DLD1 (cell line): ENCODE measurements around the gene SEC62.

Experiments
- in situ Hi-C: cut with HindIII; loops from 2 replicates; pipeline ENCODE4 v1.10.0; 2017; ENCODE audit warnings: low sequenced_read_pairs

The SEC62 gene

DNA sequence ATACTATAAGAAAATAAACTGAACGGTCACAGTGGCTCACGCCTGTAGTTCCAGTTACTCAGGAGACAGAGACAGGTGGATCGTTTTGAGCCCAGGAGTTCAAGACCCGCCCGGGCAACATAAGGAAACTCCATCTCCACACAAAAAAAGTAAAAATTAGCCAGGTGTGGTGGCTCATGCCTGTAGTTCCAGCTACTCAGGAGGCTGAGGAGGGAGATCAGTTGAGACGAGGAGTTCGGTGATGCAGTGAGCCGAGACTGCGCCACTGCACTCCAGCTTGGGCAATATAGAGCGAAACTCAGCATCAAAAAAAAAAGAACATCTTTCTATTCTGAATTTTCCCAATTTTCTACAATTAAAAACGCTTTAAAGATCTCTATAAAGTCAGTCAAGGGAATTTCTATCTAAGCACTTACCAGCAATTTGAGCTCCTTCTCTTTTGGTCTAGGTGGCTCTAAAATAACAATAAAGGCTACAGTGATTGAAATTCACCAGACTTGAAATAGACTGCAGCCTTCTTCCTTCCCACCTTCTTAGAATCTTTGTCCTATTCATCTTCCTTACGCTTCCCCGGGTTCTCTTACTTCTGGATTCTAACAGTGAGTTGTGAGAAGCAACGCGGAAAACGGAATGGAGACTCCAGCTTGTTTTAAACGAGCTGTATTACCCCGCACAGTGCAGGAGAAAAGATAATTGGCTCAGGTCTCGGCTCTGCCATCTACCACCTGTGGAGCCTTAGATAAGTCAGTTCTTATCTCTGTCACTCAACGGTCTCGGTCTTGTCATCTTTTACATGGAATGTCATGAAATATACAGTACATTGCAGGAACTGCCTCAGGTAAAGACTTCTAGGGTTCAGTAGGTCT, 812 bp upstream of the SEC62 start:
- in situ Hi-C loops = no loop called here

DNA sequence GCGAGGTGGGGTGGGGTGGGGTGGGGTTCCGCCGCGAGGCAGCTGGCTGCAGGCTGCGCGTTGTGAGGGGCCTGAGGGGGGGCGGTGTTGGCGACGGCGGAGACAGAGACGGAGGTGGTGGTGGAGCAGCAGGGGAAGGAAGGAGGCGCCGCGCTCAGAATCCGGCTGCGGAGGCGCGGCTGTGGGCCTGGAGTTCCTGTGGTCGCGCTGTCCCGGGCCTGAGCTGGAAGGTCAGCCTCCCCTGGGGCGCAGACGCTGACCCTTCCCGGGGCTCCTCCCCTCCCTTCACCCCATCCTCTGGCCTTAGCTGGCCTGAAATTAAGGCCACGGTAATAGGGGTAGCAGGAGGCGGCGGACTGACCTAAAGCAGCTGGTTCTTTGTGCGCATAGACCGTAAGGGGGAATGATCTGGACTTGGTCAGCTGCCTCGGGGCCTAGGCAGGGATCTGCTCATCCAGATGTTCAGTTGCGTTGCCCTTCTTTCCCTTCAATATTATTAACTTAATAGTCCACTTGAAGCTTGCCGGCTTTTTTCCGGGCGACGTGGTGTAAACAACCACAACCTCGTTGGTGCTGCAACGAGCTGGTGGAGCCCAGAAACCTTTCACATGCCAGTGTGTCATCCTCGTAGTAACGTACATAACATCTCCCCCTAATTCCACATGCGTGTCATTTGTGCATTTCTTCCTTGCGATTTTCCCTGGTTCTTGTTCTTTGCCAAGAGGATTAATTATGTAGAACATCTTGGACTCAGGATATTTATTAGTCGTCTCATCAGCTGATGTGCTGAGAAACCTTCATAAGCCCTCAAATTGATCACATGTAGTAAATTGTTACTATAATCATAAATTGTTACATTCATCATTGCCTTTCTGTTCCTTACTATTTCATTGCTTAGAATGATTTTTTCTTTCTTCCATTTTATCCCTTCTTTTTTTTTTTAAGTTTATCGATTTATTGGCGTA, 626 bp downstream of the SEC62 start:
- in situ Hi-C loops = no loop called here

DNA sequence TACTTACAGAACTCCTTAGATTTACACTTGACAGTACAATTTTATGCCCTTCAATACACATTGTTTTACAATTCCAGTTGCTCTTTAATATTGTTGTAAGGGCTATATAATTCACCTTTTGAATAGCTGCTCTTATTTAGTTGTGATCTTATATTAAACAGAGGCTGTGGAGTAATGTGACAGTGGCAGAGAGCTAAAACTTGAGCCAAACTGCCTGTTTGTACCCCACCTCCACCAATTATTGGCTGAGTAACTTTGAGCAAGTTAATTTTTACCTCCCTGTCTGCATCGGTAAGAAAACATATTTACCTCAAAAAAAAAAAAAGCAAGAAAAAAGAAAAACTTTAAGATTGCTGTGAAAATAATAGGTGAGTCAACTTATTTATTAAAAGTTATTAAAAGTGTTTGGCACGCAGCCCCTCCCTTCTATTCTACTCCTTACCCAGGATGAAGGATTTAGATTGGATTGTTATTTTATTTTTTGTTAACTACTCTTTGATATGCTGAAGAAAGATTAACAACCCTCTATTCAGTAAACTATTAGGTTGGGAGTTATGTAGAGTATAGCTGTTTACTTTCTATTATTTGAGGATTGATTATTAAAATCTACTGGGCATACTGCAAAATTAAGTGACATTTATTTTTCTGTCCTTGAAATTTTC, 1.7 kb downstream of the SEC62 start:
- in situ Hi-C loops = no loop called here

DNA sequence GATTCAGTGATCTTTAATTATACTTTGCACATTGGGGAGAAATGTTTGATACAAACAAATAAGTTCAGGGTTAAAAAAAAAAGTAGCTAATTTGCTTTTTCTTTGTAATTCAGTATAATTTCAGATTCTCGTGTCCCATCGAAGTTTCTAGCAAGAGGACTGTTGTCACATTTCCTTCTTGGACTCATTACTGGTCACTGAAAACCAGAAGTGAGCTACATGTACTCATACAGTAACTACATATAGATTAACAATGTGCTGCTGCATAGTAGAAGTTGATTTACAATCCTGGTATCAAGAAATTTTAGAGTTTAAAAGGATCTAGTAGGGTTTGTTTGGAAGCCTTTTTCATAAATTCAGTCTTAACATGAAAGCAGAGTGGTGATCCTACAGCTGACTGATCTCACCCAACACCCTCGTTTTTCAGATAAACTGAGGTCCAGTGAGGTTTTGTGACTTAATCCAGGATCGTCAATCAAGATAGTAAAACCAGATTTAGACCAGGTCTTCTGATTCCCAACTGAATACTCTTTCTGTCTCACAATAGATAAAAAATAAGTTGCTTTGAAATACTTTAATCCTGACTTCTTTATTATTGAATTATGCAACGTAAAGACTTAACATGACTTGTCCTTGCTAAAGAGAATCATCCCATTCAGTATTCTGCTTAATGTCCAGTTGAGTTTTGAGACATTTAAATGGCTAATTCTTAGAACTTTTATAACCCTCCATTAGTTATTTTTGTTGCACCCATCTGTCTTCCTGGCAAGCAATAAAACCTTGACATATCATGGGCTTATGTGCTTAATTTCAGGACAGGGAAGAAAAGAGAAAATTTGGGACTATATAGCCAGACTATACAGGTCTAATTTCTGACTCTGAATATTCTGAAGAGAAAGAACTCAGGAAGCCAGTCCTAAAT, 2.8 kb downstream of the SEC62 start:
- in situ Hi-C loops = no loop called here

DNA sequence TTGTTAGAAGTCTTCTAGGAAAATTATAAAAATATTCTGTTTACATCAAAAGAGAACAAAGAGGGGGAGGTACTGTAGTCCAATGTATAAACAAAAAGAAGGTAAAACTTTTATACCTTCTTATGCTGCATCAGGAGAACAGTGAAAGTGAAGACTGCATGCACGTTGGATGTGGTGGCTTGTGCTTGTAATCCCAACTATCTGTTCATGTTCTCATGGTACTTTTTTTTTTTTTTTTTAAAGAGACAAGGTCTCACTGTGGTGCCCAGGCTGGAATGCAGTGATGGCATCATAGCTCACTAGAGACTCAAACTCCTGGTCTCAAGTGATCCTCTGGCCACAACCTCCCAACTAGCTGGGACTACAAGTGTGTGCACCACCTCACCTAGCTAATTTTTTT, 4.2 kb downstream of the SEC62 start:
- in situ Hi-C loops = no loop called here

DNA sequence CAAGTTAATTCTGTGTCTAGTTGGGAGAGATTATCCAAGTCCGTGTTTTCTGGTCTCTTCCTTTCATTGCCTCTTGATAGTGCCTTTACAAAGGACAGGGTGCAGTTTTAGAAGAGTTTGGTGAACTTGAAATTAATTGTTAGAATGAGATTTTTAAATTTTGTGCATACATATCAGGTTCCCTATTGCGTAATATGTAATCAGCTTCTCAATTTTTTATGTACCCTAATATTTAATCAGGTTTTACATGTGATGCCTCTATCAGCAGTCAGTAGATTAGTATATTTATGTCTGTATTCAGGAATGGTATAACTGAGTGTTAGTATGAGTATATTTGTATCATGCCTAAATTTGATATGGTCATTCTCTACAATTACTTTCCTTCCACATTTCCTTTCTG, 4.9 kb downstream of the SEC62 start:
- in situ Hi-C loops = no loop called here

DNA sequence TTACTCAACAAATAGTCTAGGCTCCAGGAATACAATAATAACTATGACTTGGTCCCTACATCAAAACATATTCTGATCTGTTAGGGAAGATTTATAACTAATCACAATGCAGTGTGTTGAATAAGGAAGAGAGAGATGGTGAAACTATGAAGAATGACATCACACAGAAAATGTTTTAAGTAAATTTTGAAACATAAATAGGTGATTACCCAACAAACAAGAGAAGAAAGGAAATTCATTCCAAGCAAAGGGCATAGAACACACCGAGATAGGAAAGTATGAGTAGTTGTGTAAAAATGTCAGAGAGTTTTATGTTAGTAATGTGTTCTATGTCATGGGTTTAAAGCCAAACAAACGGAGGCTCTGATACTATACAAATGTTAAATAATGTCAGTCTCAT, 13.4 kb downstream of the SEC62 start:
- in situ Hi-C loops = no loop called here

DNA sequence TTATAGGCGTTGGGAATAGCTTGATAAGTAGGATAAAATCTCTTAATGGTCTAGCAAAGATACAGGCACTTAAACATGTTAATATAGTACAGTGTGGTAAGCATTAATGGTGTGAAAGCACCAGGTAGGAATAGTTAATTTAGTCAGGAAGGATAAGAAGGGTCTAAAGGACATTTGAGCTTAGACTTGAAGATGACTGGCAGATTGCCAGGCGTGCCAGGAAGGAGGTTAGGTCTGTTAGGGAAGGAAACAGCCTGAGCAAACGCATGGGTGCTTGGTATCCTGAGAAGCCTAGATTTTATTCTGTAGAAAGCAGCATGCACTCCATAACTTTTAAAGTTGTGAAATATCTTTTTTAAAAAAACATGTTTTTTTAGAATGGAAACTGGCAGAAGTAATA, 17.7 kb downstream of the SEC62 start:
- in situ Hi-C loops = no loop called here

DNA sequence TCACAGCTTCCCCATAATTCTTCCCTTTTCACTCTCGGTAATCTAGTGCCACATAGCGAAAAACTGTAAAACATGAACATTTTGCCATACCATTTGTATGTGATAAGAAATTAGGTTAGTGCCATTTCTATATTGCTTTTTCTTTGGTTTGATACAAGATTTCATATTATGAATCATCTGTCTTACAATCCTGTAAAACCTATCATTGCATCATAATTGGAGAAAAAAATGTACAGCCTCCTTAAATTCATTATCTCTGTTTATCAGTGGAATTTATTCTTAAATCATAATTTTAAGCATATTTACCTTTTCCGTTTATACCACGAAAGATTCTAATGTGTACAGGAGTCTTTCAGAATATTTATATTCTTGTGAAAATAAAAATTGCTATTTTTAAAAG, 23.8 kb downstream of the SEC62 start:
- in situ Hi-C loops = no loop called here

DNA sequence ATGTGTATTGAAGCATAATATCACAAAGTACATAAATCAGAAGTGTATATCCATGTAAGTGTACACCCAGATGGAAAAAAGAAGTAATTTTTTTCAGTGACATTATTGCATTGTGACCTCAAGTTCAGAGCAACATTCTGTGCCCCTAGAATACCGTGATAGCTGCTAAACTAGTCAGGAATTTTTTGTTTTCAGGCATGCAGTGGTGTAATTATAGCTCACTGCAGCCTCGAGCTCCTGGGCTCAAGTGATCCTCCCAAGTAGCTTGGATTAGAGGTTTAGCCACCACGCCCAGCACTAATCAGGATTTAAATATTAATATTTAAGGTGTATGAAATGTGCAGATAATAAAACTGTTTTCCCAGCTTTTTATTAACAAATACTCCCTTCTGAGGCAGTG, 25.5 kb downstream of the SEC62 start:
- in situ Hi-C loops = no loop called here

DNA sequence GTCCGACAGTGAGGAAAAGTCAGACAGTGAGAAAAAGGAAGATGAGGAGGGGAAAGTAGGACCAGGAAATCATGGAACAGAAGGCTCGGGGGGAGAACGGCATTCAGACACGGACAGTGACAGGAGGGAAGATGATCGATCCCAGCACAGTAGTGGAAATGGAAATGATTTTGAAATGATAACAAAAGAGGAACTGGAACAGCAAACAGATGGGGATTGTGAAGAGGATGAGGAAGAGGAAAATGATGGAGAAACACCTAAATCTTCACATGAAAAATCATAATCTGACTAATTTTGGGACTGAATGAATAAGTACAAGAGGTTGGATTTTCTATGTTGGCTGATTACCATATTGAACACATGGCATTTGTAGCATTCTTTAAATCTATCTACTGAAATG, 26.2 kb downstream of the SEC62 start:
- in situ Hi-C loops = no loop called here

DNA sequence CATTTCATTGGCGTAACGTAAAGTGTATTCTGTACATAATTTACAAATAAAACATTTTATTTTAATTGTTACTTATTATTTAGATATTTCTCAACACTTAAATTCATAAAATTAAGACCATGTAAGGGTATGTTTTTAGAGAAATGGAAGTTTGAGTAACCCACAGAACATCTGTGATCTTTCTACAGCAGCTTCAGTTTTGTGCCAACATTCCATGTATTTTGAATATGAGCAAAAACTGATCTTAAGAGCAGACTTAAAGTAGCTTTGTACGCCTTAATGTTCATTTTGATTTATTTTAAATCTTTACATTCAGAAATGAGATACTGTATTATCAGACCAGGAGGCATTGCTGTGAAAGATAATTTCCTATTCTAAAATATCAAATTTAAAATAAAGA, 27.2 kb downstream of the SEC62 start:
- in situ Hi-C loops = no loop called here

DNA sequence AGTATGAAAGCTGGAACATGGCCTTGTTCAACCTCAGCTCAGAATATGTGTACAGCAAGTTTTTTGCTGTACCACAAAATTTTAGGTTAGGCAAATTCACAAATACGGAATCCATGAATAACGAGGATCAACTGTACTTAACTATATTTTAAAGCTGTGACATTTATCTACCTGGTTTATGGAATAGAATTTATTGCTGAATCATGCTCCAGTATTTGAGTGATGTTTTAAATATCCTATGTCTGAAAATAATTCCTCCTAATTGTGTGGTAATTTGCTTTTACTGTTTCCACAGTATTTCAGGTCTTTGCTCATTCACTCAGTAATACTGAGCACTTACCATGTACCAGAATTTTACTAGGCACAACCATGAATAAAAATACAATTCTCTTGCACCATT, 29.5 kb downstream of the SEC62 start:
- in situ Hi-C loops = no loop called here

DNA sequence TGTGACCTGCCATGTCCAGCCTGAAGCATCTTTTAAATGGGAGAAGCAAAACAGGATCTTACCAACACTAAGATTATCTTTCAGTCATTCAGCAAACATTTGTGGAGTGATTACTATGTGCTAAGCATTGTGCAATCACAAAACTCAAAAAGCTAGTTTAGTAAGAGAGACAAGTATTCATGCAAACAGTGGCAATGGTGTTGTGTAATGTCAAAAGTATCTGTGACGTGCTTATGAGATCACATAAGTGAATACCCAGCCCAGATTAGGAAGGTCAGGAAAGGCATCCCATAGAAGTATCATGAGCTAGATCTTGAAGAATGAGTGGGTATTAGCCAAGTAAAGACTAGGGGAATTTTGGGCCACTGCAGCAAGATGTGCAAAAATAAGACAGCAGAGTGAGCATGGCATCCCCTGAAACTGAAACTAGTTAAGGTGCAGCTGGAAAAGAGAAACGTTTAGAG, 32.1 kb downstream of the SEC62 start:
- in situ Hi-C loops = no loop called here

DNA sequence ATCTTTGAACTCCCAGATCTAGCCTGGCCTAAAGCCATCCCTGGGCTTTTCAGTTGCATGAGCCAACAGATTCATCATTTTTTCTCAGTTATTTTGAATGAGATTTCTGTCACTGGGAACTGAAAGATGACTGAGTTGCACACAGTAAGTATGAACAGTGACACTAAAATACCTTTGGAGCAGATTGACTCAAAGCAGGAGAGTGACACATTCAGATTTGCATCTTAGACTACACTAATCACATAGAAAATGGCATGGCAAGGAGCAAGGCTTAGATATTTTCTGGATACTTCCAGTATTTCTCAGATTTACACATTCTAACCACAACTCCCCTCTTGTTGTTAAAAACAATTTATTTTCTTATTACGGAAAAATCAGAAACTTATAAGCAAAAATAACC, 32.8 kb downstream of the SEC62 start:
- in situ Hi-C loops = no loop called here

DNA sequence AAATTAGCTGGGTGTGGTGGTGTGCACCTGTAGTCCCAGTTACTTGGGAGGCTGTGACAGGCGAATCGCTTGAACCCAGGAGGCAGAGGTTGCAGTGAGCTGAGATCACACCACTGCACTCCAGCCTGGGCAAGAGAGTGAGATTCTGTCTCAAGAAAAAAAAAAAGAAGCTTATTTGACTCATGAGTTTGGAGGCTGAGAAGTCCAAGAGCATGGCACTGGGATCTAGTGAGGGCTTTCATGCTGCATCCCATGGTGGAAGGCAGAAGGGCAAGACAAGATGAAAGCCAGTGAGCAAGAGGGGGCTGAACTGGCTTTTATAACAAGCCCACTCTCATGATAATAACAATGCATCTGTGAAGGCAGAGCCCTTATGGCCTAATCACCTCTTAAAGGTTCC, 33.4 kb downstream of the SEC62 start:
- in situ Hi-C loops = loop anchor here (10.0 kb wide), 1 partner anchor 65 kb away; no protein-coding TSS in a partner anchor

DNA sequence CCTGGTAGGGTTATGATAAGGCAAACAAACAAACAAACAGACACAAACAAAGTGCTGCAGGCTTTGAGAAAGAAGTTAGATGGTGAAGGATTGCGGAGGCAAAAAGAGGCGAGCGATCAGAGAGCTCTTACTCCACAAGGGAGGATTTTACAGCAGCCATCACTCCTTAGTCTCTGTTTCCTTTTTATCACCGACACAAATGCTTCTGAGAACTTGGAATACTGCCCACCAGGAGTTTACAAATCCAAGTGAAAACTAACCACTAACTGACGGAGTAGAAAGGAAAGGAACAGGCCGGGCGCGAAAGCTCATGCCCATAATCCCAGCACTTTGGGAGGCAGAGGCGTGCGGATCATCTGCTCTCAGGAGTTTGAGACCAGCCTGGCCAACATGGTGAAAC, 35.6 kb downstream of the SEC62 start:
- in situ Hi-C loops = loop anchor here (10.0 kb wide), 1 partner anchor 67 kb away; no protein-coding TSS in a partner anchor

DNA sequence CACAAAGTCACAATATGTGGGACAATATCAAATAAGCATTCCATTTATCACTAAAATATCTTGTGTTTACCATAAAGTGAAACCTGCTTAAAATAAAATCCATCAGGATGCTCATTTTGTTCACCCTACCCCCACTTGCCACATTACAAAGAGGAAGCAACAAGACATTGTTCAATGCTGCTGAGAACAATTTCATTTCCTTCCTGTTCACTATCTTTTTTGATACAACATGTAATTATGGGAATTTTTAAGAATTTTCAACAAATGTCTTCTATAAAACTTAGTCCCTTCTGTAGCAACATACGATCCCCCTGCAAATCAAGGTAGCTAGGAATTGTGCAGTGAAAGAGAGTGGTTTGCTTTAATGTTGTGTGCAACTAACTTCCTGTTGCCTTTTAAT, 36.3 kb downstream of the SEC62 start:
- in situ Hi-C loops = loop anchor here (10.0 kb wide), 1 partner anchor 68 kb away; no protein-coding TSS in a partner anchor

DNA sequence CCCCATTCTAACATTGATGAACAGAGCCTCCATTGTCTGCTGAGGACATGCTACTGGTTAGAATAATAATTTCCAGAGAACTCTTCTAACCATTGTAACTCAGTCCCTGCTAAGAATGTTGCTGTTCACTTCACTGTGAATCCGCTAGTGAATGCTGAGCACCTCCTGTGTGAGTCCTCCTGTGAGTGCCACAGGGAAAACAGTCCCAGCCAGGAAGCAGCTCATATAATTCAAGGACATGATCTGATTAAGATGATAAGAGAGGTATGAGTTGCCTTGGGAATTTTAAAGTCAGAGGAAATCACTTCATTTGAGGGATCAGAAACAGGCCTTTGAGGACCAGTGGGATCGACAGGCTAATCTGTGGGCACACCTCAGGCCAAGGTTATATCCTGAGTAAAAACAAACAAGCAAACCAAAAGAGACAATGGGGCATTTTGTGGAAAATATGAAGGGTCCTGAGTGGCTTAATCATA, 37.3 kb downstream of the SEC62 start:
- in situ Hi-C loops = loop anchor here (10.0 kb wide), 1 partner anchor 69 kb away; no protein-coding TSS in a partner anchor
